ENCODE measurements around the gene ATAD2B. TPM values are rescaled to one million over a fixed set of nuclear protein-coding genes. Genes with fewer than 3 reads are reported as not detected.

Gene ATAD2B
- total RNA-seq, 1 donor from 2014 or later, result 8.1 TPM

GRCh38 chr2:23904692-23905091, 22.2 kb downstream of the ATAD2B start:
- no peaks in the 10 kb centered on the region for H3K27me3 ChIP-seq (ENCODE audit: control insufficient read depth, insufficient read depth, low read length)
- no peak for DNase-seq (ENCODE audit: low read depth)

GRCh38 chr2:23904215-23904614, 22.7 kb downstream of the ATAD2B start:
- Histone ChIP-seq H3K4me3 (ENCODE audit: low read depth, low read length) (no peak overlapping the region), H3K36me3 (ENCODE audit: control insufficient read depth, insufficient read depth, low read length) (no peaks in the 10 kb centered on the region), H3K27me3 (ENCODE audit: control insufficient read depth, insufficient read depth, low read length) (no peaks in the 10 kb centered on the region)
- no peak for DNase-seq (ENCODE audit: low read depth)
- no peak for TF ChIP-seq CTCF (IDR thresholded peaks at IDR 0.05; ENCODE audit: insufficient read depth, low read length, poor library complexity, severe bottlenecking)

More at GRCh38 chr2:23904692-23905091, 22.2 kb downstream of the ATAD2B start:
- H3K4me3 ChIP-seq (ENCODE audit: low read depth, low read length), result no peak overlapping the region
- TF ChIP-seq CTCF (IDR thresholded peaks at IDR 0.05; ENCODE audit: insufficient read depth, low read length, poor library complexity, severe bottlenecking), result no peak
- no peaks in the 10 kb centered on the region for H3K36me3 ChIP-seq (ENCODE audit: control insufficient read depth, insufficient read depth, low read length)

- Histone ChIP-seq H3K4me3 (ENCODE audit: low read depth, low read length) (no peak overlapping the region), H3K36me3 (ENCODE audit: control insufficient read depth, insufficient read depth, low read length) (no peaks in the 10 kb centered on the region), H3K27me3 (ENCODE audit: control insufficient read depth, insufficient read depth, low read length) (no peaks in the 10 kb centered on the region)
- DNase-seq (ENCODE audit: low read depth), result no peak
- TF ChIP-seq CTCF (IDR thresholded peaks at IDR 0.05; ENCODE audit: insufficient read depth, low read length, poor library complexity, severe bottlenecking), result no peak
Measured at GRCh38 chr2:23903034-23903433, 23.9 kb downstream of the ATAD2B start.

GRCh38 chr2:23901966-23902846, 24.7 kb downstream of the ATAD2B start:
- DNase-seq (ENCODE audit: low read depth), result no peak
- Histone ChIP-seq H3K4me3 (ENCODE audit: low read depth, low read length) (no peak overlapping the region), H3K36me3 (ENCODE audit: control insufficient read depth, insufficient read depth, low read length) (no peaks in the 10 kb centered on the region), H3K27me3 (ENCODE audit: control insufficient read depth, insufficient read depth, low read length) (no peaks in the 10 kb centered on the region)
- no peak for TF ChIP-seq CTCF (IDR thresholded peaks at IDR 0.05; ENCODE audit: insufficient read depth, low read length, poor library complexity, severe bottlenecking)

- no peaks in the 10 kb centered on the region for H3K27me3 ChIP-seq (ENCODE audit: control insufficient read depth, insufficient read depth, low read length)
- peak; percentile 26 for DNase-seq (ENCODE audit: low read depth)
Measured at GRCh38 chr2:23900541-23901322, 26.2 kb downstream of the ATAD2B start.

More at GRCh38 chr2:23900541-23901322, 26.2 kb downstream of the ATAD2B start:
- Histone ChIP-seq H3K4me3 (ENCODE audit: low read depth, low read length) (no peak overlapping the region), H3K36me3 (ENCODE audit: control insufficient read depth, insufficient read depth, low read length) (no peaks in the 10 kb centered on the region)
- TF ChIP-seq CTCF (IDR thresholded peaks at IDR 0.05; ENCODE audit: insufficient read depth, low read length, poor library complexity, severe bottlenecking), result no peak

Measured in kidney epithelial cell (primary cell).